Vagina (tissue), 2 donors: ENCODE measurements around the gene BCAS4.

Source experiments
- POLR2A ChIP-seq, 2 donors: fragments of 450-650 bp; IDR thresholded peaks; one replicate each; pipeline ENCODE4 v1.6.1; 2017; ENCODE audit warnings: antibody characterized with exemption in 2 of 2, mild to moderate bottlenecking in 2 of 2, moderate library complexity in 2 of 2
- POLR2AphosphoS5 ChIP-seq, 2 donors: sonication (generic); formaldehyde crosslinking; IDR thresholded peaks; one replicate each; pipeline ENCODE4 v1.9.0; 2017; ENCODE audit warnings: antibody characterized with exemption in 2 of 2, mild to moderate bottlenecking in 2 of 2, low read depth in 1 of 2; ENCODE audit not compliant: insufficient read depth in 1 of 2
- TF ChIP-seq, protein P1 (sequence below), 3 experiments: fragments of 450-650 bp in 2 of 3; fragments of 200-600 bp in 1 of 3; sonication (generic) in 1 of 3; IDR thresholded peaks; one replicate each; pipeline ENCODE4 v1.5.1; 2017 to 2019; ENCODE audit warnings: antibody characterized with exemption in 3 of 3, mild to moderate bottlenecking in 2 of 3, moderate library complexity in 2 of 3

DNA sequence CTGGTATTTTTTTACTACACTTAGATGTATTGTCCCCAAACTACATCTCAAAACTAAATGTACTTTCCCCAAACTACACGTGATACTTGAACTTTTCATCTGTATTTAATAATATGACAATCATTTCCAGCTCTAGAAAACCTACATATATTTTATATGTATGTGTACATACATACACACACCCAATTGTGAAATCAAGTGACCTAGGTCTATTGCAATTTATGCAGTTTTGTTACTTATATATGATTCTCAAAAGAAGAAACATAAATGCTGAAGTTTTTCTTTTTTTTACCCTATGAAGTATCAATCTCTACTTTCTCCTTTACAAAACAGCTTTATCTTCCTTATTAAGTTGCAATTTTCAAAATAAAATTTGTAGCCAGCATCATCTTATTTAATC is 131.7 kb downstream of the BCAS4 start:
- TF ChIP-seq, protein P1, sequence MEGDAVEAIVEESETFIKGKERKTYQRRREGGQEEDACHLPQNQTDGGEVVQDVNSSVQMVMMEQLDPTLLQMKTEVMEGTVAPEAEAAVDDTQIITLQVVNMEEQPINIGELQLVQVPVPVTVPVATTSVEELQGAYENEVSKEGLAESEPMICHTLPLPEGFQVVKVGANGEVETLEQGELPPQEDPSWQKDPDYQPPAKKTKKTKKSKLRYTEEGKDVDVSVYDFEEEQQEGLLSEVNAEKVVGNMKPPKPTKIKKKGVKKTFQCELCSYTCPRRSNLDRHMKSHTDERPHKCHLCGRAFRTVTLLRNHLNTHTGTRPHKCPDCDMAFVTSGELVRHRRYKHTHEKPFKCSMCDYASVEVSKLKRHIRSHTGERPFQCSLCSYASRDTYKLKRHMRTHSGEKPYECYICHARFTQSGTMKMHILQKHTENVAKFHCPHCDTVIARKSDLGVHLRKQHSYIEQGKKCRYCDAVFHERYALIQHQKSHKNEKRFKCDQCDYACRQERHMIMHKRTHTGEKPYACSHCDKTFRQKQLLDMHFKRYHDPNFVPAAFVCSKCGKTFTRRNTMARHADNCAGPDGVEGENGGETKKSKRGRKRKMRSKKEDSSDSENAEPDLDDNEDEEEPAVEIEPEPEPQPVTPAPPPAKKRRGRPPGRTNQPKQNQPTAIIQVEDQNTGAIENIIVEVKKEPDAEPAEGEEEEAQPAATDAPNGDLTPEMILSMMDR (IDR thresholded peaks at IDR 0.05) = no peak
- no peak for TF ChIP-seq POLR2AphosphoS5 (IDR thresholded peaks at IDR 0.05; ENCODE audit: insufficient read depth in 1 of 2, low read depth in 1 of 2)
- no peak for TF ChIP-seq POLR2A (IDR thresholded peaks at IDR 0.05)
